ENCODE results near the gene CFDP1. TPM values are rescaled to one million over a fixed set of nuclear protein-coding genes. Genes with fewer than 3 reads are reported as not detected.

The CFDP1 gene
- total RNA-seq, 1 donor from 2014 or later, result 59.7 TPM

- DNase-seq (ENCODE audit: low read depth), result no peak
- H3K36me3 ChIP-seq (ENCODE audit: control insufficient read depth, insufficient read depth, low read length), result no peaks in the 10 kb centered on the region
- no peaks in the 10 kb centered on the region for H3K27me3 ChIP-seq (ENCODE audit: control insufficient read depth, insufficient read depth, low read length)
- H3K4me3 ChIP-seq (ENCODE audit: low read depth, low read length), result peak overlapping the region; percentile 88
- no peak for TF ChIP-seq CTCF (IDR thresholded peaks at IDR 0.05; ENCODE audit: insufficient read depth, low read length, poor library complexity, severe bottlenecking)
Observed at GRCh38 chr16:75250089-75250808, 183.1 kb downstream of the CFDP1 start.

GRCh38 chr16:75249441-75249840 is 183.9 kb downstream of the CFDP1 start:
- Histone ChIP-seq H3K36me3 (ENCODE audit: control insufficient read depth, insufficient read depth, low read length) (no peaks in the 10 kb centered on the region), H3K27me3 (ENCODE audit: control insufficient read depth, insufficient read depth, low read length) (no peaks in the 10 kb centered on the region), H3K4me3 (ENCODE audit: low read depth, low read length) (peak overlapping the region; percentile 88)
- no peak for TF ChIP-seq CTCF (IDR thresholded peaks at IDR 0.05; ENCODE audit: insufficient read depth, low read length, poor library complexity, severe bottlenecking)
- DNase-seq (ENCODE audit: low read depth), result no peak

- peak overlapping the region; percentile 10 for H3K4me3 ChIP-seq (ENCODE audit: low read depth, low read length)
- no peaks in the 10 kb centered on the region for H3K36me3 ChIP-seq (ENCODE audit: control insufficient read depth, insufficient read depth, low read length)
- no peak for DNase-seq (ENCODE audit: low read depth)
- H3K27me3 ChIP-seq (ENCODE audit: control insufficient read depth, insufficient read depth, low read length), result no peaks in the 10 kb centered on the region
- TF ChIP-seq CTCF (IDR thresholded peaks at IDR 0.05; ENCODE audit: insufficient read depth, low read length, poor library complexity, severe bottlenecking), result no peak
Observed at GRCh38 chr16:75248536-75249380, 184.5 kb downstream of the CFDP1 start.

GRCh38 chr16:75248142-75248535 is 185.2 kb downstream of the CFDP1 start:
- Histone ChIP-seq H3K4me3 (ENCODE audit: low read depth, low read length) (no peak overlapping the region), H3K36me3 (ENCODE audit: control insufficient read depth, insufficient read depth, low read length) (no peaks in the 10 kb centered on the region)
- no peak for TF ChIP-seq CTCF (IDR thresholded peaks at IDR 0.05; ENCODE audit: insufficient read depth, low read length, poor library complexity, severe bottlenecking)

GRCh38 chr16:75247249-75247648 is 186.1 kb downstream of the CFDP1 start:
- TF ChIP-seq CTCF (IDR thresholded peaks at IDR 0.05; ENCODE audit: insufficient read depth, low read length, poor library complexity, severe bottlenecking), result no peak
- no peak for DNase-seq (ENCODE audit: low read depth)
- H3K36me3 ChIP-seq (ENCODE audit: control insufficient read depth, insufficient read depth, low read length), result no peaks in the 10 kb centered on the region
- H3K27me3 ChIP-seq (ENCODE audit: control insufficient read depth, insufficient read depth, low read length), result no peaks in the 10 kb centered on the region
- no peak overlapping the region for H3K4me3 ChIP-seq (ENCODE audit: low read depth, low read length)

More at GRCh38 chr16:75248142-75248535, 185.2 kb downstream of the CFDP1 start:
- H3K27me3 ChIP-seq (ENCODE audit: control insufficient read depth, insufficient read depth, low read length), result no peaks in the 10 kb centered on the region
- DNase-seq (ENCODE audit: low read depth), result no peak

Data from kidney epithelial cell (primary cell).